HG03521 (cell line): ENCODE measurements around the gene ROBO4.

Experiments used
- ATAC-seq: cut with Tn5 transposase; IDR thresholded peaks from one replicate; pipeline ENCODE4 v1.9.1; 2021; ENCODE audit warnings: mild to moderate bottlenecking, moderate library complexity; ENCODE audit not compliant: unreplicated experiment

Gene ROBO4

GRCh38 chr11:124897674-124898262, at the start of gene ROBO4:
ROBO4 (minus strand) TSS chr11:124897865; CDS start chr11:124897795, 70 bp downstream.
- ATAC-seq: no peak

GRCh38 chr11:124946735-124947141, 49.1 kb upstream of the ROBO4 start:
- no peak for ATAC-seq

- ATAC-seq: no peak
Observed at GRCh38 chr11:124945826-124946225, 48.2 kb upstream of the ROBO4 start.

GRCh38 chr11:124944565-124944964, 46.9 kb upstream of the ROBO4 start:
- no peak for ATAC-seq

GRCh38 chr11:124943741-124944140, 46.1 kb upstream of the ROBO4 start:
- ATAC-seq: no peak

- no peak for ATAC-seq
Observed at GRCh38 chr11:124943254-124943616, 45.6 kb upstream of the ROBO4 start.

GRCh38 chr11:124942466-124943253, 45.0 kb upstream of the ROBO4 start:
- ATAC-seq: no peak

GRCh38 chr11:124941703-124942102, 44.0 kb upstream of the ROBO4 start:
- no peak for ATAC-seq

GRCh38 chr11:124938970-124939369, 41.3 kb upstream of the ROBO4 start:
- no peak for ATAC-seq

GRCh38 chr11:124938206-124938765, 40.6 kb upstream of the ROBO4 start:
- no peak for ATAC-seq

- ATAC-seq: no peak
Observed at GRCh38 chr11:124937336-124937935, 39.8 kb upstream of the ROBO4 start.

- ATAC-seq: no peak
Observed at GRCh38 chr11:124935548-124936514, 38.2 kb upstream of the ROBO4 start, which contains the start of gene HEPACAM. HEPACAM (minus strand) TSS chr11:124936047; CDS start chr11:124936006, 41 bp downstream.

- ATAC-seq: no peak
Observed at GRCh38 chr11:124934862-124935547, 37.3 kb upstream of the ROBO4 start.

- peak; percentile 91 for ATAC-seq
Observed at GRCh38 chr11:124930799-124931198, 33.1 kb upstream of the ROBO4 start.

GRCh38 chr11:124928942-124929665, 31.4 kb upstream of the ROBO4 start:
- ATAC-seq: no peak

GRCh38 chr11:124923296-124923695, 25.6 kb upstream of the ROBO4 start:
- ATAC-seq: no peak

- no peak for ATAC-seq
Observed at GRCh38 chr11:124922831-124923230, 25.2 kb upstream of the ROBO4 start.

GRCh38 chr11:124920870-124921609, 23.4 kb upstream of the ROBO4 start:
- ATAC-seq: no peak

GRCh38 chr11:124920356-124920755, 22.7 kb upstream of the ROBO4 start:
- ATAC-seq: no peak
